ENCODE measurements around the gene TOM1L2.
A peak's percentile ranks its signal among the peaks of the same experiment; 100 is the strongest.
"Not testable (repeated sequence)": the region's sequence is repeated elsewhere in the genome, so short reads cannot be mapped to it uniquely, and the experiment has no call there.

TOM1L2 gene

DNA sequence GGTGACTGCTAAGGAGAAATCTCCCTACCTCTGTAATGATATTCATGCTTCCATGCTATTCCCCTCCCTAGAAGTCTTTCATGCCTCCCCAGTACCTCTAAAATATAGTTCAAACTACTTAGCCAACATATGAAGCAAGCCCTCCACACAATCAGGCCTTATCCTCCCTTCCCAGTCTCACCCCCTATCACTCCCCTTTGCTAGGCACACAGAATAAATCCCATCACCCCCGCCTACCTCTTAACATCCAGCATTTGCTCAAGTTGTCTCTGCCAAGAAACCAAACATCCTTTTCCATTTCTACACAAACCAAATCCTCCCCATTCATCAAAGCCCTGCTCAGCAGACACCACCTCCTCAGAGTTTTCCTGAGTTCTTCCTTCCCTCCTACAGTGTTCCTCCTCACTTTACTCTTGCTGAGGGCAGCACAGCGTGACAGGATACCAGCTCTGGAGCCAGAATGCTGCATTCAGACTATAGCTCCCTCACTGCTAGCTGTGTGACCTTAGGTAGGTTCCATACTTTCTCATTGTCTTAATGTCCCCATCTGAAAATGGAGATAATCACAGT is 7.0 kb downstream of the TOM1L2 start:
- peaks cover 19% of the 10 kb centered on the region for H3K4me1 ChIP-seq (ENCODE audit: insufficient read depth, low read length)
- no peak overlapping the region for H3K9ac ChIP-seq (ENCODE audit: low read length)
- no peaks in the 10 kb centered on the region for H3K27me3 ChIP-seq (ENCODE audit: control insufficient read depth in 1 of 2, insufficient read depth in 2 of 2, low read length in 2 of 2)

DNA sequence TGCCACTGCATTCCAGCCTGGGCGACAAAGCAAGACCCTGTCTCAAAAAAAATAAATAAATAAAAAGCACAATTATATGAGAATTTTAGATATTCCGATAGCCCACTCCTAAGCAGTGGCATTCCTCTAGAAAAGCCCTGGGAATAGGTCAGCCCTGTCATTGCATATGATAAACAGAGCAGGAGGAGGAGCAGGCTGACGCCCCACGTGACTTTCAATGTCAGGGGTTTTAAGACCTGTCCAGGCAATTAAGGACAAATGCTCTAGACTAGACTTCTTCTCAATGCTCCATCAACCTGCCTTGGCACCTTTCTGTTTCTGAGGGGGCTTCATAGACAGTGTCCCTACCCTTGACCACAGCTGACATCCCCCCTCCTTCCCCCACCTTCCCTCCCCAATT is 7.5 kb downstream of the TOM1L2 start:
- Histone ChIP-seq H3K27ac (ENCODE audit: low read depth, low read length) (no peak overlapping the region), H3K4me1 (ENCODE audit: insufficient read depth, low read length) (peaks cover 23% of the 10 kb centered on the region)

More for the DNA sequence above, 7.0 kb downstream of the TOM1L2 start:
- no peak overlapping the region for H3K4me3 ChIP-seq (ENCODE audit: low read depth in 1 of 2, low read length in 2 of 2)
- H3K9me3 ChIP-seq (ENCODE audit: low read length) = no peaks in the 10 kb centered on the region
- no peak overlapping the region for H3K27ac ChIP-seq (ENCODE audit: low read depth, low read length)
- no peaks in the 10 kb centered on the region for H3K36me3 ChIP-seq (ENCODE audit: insufficient read depth, low read length)

GRCh38 chr17:17963694-17964436 is 8.3 kb downstream of the TOM1L2 start:
- Histone ChIP-seq H3K4me3 (ENCODE audit: low read depth in 1 of 2, low read length in 2 of 2) (no peak overlapping the region), H3K27me3 (ENCODE audit: control insufficient read depth in 1 of 2, insufficient read depth in 2 of 2, low read length in 2 of 2) (no peaks in the 10 kb centered on the region), H3K4me1 (ENCODE audit: insufficient read depth, low read length) (peaks cover 32% of the 10 kb centered on the region), H3K36me3 (ENCODE audit: insufficient read depth, low read length) (no peaks in the 10 kb centered on the region), H3K9me3 (ENCODE audit: low read length) (no peaks in the 10 kb centered on the region), H3K27ac (ENCODE audit: low read depth, low read length) (no peak overlapping the region), H3K9ac (ENCODE audit: low read length) (no peak overlapping the region)

More for the DNA sequence above, 7.5 kb downstream of the TOM1L2 start:
- Histone ChIP-seq H3K9me3 (ENCODE audit: low read length) (no peaks in the 10 kb centered on the region), H3K4me3 (ENCODE audit: low read depth in 1 of 2, low read length in 2 of 2) (no peak overlapping the region), H3K27me3 (ENCODE audit: control insufficient read depth in 1 of 2, insufficient read depth in 2 of 2, low read length in 2 of 2) (no peaks in the 10 kb centered on the region), H3K9ac (ENCODE audit: low read length) (no peak overlapping the region), H3K36me3 (ENCODE audit: insufficient read depth, low read length) (no peaks in the 10 kb centered on the region)

DNA sequence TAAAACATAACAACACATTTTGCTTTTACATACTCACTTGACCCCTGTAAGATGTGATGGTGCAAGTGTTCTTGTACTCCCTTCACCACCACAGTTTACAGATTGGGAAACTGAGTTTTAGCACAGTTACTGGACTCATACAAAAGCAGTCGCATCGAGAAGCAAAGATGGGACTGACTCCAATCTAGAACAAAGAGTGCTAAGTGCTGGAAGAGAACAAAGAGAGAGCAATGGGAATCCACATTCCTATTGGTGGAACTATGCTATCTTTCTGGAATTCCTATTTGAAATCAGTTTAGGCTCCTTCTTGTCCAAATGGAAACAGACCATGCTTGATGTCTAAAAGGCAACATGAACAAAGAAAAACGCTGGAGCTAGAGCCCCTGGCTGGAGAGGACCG is 9.1 kb downstream of the TOM1L2 start:
- Histone ChIP-seq H3K4me1 (ENCODE audit: insufficient read depth, low read length) (peaks cover 40% of the 10 kb centered on the region), H3K36me3 (ENCODE audit: insufficient read depth, low read length) (no peaks in the 10 kb centered on the region), H3K9ac (ENCODE audit: low read length) (no peak overlapping the region), H3K9me3 (ENCODE audit: low read length) (no peaks in the 10 kb centered on the region), H3K27ac (ENCODE audit: low read depth, low read length) (no peak overlapping the region), H3K4me3 (ENCODE audit: low read depth in 1 of 2, low read length in 2 of 2) (no peak overlapping the region), H3K27me3 (ENCODE audit: control insufficient read depth in 1 of 2, insufficient read depth in 2 of 2, low read length in 2 of 2) (no peaks in the 10 kb centered on the region)

DNA sequence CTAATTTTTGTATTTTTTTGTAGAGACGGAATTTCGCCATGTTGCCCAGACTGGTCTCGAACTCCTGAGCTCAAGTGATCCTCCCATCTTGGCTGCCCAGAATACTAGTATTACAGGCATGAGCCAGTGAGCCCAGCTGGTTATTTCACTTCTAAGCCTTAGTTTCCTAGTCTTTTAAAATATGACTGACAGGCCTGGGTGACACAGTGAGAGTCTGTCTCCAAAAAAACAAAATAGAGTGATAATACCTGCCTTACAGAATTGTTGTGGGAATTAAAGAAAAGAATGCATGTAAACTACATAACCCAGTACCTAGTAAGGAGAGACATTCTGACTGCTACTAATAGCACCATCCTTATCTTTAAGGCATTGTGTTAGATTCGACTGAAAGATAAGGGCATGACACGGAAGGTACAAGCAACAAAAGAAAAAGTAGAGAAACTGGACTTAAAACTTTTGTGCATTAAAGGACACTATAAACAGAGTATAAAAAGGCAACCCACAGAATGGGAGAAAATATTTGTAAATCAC is 11.6 kb downstream of the TOM1L2 start:
- H3K4me1 ChIP-seq (ENCODE audit: insufficient read depth, low read length) = peaks cover 42% of the 10 kb centered on the region
- no peak overlapping the region for H3K9ac ChIP-seq (ENCODE audit: low read length)
- no peaks in the 10 kb centered on the region for H3K9me3 ChIP-seq (ENCODE audit: low read length)
- H3K36me3 ChIP-seq (ENCODE audit: insufficient read depth, low read length) = no peaks in the 10 kb centered on the region
- peak overlapping the region; percentile 62 for H3K27ac ChIP-seq (ENCODE audit: low read depth, low read length)
- no peak overlapping the region for H3K4me3 ChIP-seq (ENCODE audit: low read depth in 1 of 2, low read length in 2 of 2)
- no peaks in the 10 kb centered on the region for H3K27me3 ChIP-seq (ENCODE audit: control insufficient read depth in 1 of 2, insufficient read depth in 2 of 2, low read length in 2 of 2)

GRCh38 chr17:17959520-17960361 is 12.5 kb downstream of the TOM1L2 start:
- H3K4me1 ChIP-seq (ENCODE audit: insufficient read depth, low read length) = peaks cover 34% of the 10 kb centered on the region
- no peaks in the 10 kb centered on the region for H3K27me3 ChIP-seq (ENCODE audit: control insufficient read depth in 1 of 2, insufficient read depth in 2 of 2, low read length in 2 of 2)
- peak overlapping the region in 1 of 2 donors; percentile 10 for H3K4me3 ChIP-seq (ENCODE audit: low read depth in 1 of 2, low read length in 2 of 2)
- H3K9ac ChIP-seq (ENCODE audit: low read length) = peak overlapping the region; percentile 23
- H3K9me3 ChIP-seq (ENCODE audit: low read length) = no peaks in the 10 kb centered on the region
- H3K27ac ChIP-seq (ENCODE audit: low read depth, low read length) = peak overlapping the region; percentile 62
- H3K36me3 ChIP-seq (ENCODE audit: insufficient read depth, low read length) = no peaks in the 10 kb centered on the region

DNA sequence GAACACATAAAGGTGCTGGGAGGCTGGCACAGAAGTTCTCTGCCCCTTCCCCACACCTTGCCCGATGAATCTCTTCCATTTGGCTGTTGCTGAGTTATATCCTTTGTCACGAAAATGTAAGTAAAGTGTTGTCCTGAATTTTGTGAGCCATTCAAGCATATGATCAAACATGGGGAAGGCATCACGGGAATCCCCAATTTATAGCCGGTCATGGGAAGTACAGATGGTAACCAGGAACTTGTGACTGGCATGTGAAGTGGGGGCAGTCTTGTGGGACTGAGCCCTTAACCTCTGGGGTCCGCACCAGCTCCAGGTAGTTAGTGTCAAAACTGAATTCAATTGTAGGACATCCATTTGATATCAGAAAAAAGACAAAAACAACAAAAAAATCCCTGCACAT is 13.2 kb downstream of the TOM1L2 start:
- no peaks in the 10 kb centered on the region for H3K27me3 ChIP-seq (ENCODE audit: control insufficient read depth in 1 of 2, insufficient read depth in 2 of 2, low read length in 2 of 2)
- H3K9ac ChIP-seq (ENCODE audit: low read length) = no peak overlapping the region
- no peaks in the 10 kb centered on the region for H3K9me3 ChIP-seq (ENCODE audit: low read length)
- peak overlapping the region in 1 of 2 donors; percentile 10 for H3K4me3 ChIP-seq (ENCODE audit: low read depth in 1 of 2, low read length in 2 of 2)
- H3K36me3 ChIP-seq (ENCODE audit: insufficient read depth, low read length) = no peaks in the 10 kb centered on the region
- H3K27ac ChIP-seq (ENCODE audit: low read depth, low read length) = peak overlapping the region; percentile 62
- H3K4me1 ChIP-seq (ENCODE audit: insufficient read depth, low read length) = peaks cover 29% of the 10 kb centered on the region

GRCh38 chr17:17957584-17957916 is 14.7 kb downstream of the TOM1L2 start:
- H3K27me3 ChIP-seq (ENCODE audit: control insufficient read depth in 1 of 2, insufficient read depth in 2 of 2, low read length in 2 of 2) = no peaks in the 10 kb centered on the region
- H3K4me3 ChIP-seq (ENCODE audit: low read depth in 1 of 2, low read length in 2 of 2) = no peak overlapping the region
- H3K4me1 ChIP-seq (ENCODE audit: insufficient read depth, low read length) = peaks cover 29% of the 10 kb centered on the region
- no peak overlapping the region for H3K27ac ChIP-seq (ENCODE audit: low read depth, low read length)
- peaks cover 7% of the 10 kb centered on the region for H3K36me3 ChIP-seq (ENCODE audit: insufficient read depth, low read length)
- H3K9ac ChIP-seq (ENCODE audit: low read length) = no peak overlapping the region
- no peaks in the 10 kb centered on the region for H3K9me3 ChIP-seq (ENCODE audit: low read length)

DNA sequence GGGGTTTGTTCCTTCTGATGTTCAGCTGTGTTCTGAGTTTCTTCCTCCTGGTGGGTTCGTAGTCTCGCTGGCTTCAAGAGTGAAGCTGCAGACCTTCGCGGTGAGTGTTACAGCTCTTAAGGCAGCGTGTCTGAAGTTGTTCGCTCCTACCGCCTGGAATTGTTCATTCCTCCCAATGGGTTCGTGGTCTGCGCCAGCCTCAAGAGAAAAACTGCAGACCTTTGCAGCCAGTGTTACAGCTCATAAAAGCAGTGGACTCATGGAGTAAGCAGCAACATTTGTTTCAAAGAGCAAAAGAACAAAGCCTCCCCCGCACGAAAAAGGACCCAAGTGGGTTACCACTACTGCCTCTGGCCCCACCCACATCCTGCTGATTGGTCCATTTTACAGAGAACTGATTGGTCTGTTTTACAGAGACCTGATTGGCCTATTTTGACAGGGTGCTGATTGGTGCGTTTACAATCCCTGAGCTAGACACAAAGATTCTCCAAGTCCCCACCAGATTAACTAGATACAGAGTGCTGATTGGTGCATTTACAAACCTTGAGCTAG is 16.3 kb downstream of the TOM1L2 start:
- H3K9me3 ChIP-seq (ENCODE audit: low read length); H3K4me3 ChIP-seq (ENCODE audit: low read depth in 1 of 2, low read length in 2 of 2); H3K27me3 ChIP-seq (ENCODE audit: control insufficient read depth in 1 of 2, insufficient read depth in 2 of 2, low read length in 2 of 2); H3K9ac ChIP-seq (ENCODE audit: low read length); H3K36me3 ChIP-seq (ENCODE audit: insufficient read depth, low read length); H3K27ac ChIP-seq (ENCODE audit: low read depth, low read length): not testable (repeated sequence)
- peaks cover 29% of the 10 kb centered on the region for H3K4me1 ChIP-seq (ENCODE audit: insufficient read depth, low read length)

GRCh38 chr17:17954079-17954478 is 18.1 kb downstream of the TOM1L2 start:
- Histone ChIP-seq H3K4me1 (ENCODE audit: insufficient read depth, low read length) (peaks cover 16% of the 10 kb centered on the region), H3K9me3 (ENCODE audit: low read length) (no peaks in the 10 kb centered on the region), H3K27ac (ENCODE audit: low read depth, low read length) (no peak overlapping the region), H3K27me3 (ENCODE audit: control insufficient read depth in 1 of 2, insufficient read depth in 2 of 2, low read length in 2 of 2) (no peaks in the 10 kb centered on the region), H3K4me3 (ENCODE audit: low read depth in 1 of 2, low read length in 2 of 2) (no peak overlapping the region), H3K9ac (ENCODE audit: low read length) (no peak overlapping the region), H3K36me3 (ENCODE audit: insufficient read depth, low read length) (peaks cover 7% of the 10 kb centered on the region)

GRCh38 chr17:17952691-17953090 is 19.5 kb downstream of the TOM1L2 start:
- Histone ChIP-seq H3K27ac (ENCODE audit: low read depth, low read length) (no peak overlapping the region), H3K4me3 (ENCODE audit: low read depth in 1 of 2, low read length in 2 of 2) (no peak overlapping the region), H3K9ac (ENCODE audit: low read length) (no peak overlapping the region), H3K27me3 (ENCODE audit: control insufficient read depth in 1 of 2, insufficient read depth in 2 of 2, low read length in 2 of 2) (no peaks in the 10 kb centered on the region), H3K9me3 (ENCODE audit: low read length) (no peaks in the 10 kb centered on the region), H3K4me1 (ENCODE audit: insufficient read depth, low read length) (peaks cover 2% of the 10 kb centered on the region), H3K36me3 (ENCODE audit: insufficient read depth, low read length) (peaks cover 7% of the 10 kb centered on the region)

Measured in muscle layer of colon (tissue), 2 donors.